ENCODE data around the gene NHLRC4.

Gene NHLRC4

GRCh38 chr16:565419-566330 is 1.1 kb upstream of the NHLRC4 start:
- H3K4me3 ChIP-seq (ENCODE audit: low read length): no peak overlapping the region
- TF ChIP-seq CTCF (conservative IDR thresholded peaks at IDR 0.05; ENCODE audit: low read length): no peak
- no peak for DNase-seq (ENCODE audit: low read depth)

- DNase-seq (ENCODE audit: low read depth): no peak
- H3K4me3 ChIP-seq (ENCODE audit: low read length): no peak overlapping the region
- TF ChIP-seq CTCF (conservative IDR thresholded peaks at IDR 0.05; ENCODE audit: low read length): no peak
Measured at GRCh38 chr16:567373-568256, 810 bp downstream of the NHLRC4 start.

GRCh38 chr16:568401-569258 is 1.8 kb downstream of the NHLRC4 start:
- TF ChIP-seq CTCF (conservative IDR thresholded peaks at IDR 0.05; ENCODE audit: low read length): no peak
- no peak for DNase-seq (ENCODE audit: low read depth)
- no peak overlapping the region for H3K4me3 ChIP-seq (ENCODE audit: low read length)

GRCh38 chr16:569445-570254 is 2.8 kb downstream of the NHLRC4 start, which contains the start of gene PIGQ:
PIGQ (plus strand) TSS chr16:569968; CDS start chr16:574075, 4,107 bp downstream.
- DNase-seq (ENCODE audit: low read depth): peak; percentile 63
- H3K4me3 ChIP-seq (ENCODE audit: low read length): peak within 1 kb of the TSS; percentile 81
- TF ChIP-seq CTCF (conservative IDR thresholded peaks at IDR 0.05; ENCODE audit: low read length): no peak

- H3K4me3 ChIP-seq (ENCODE audit: low read length): no peak overlapping the region
- no peak for DNase-seq (ENCODE audit: low read depth)
- no peak for TF ChIP-seq CTCF (conservative IDR thresholded peaks at IDR 0.05; ENCODE audit: low read length)
Measured at GRCh38 chr16:572865-573650, 6.3 kb downstream of the NHLRC4 start.
